Measurements from ENCODE around the gene PARS2. TPM values are rescaled to one million over a fixed set of nuclear protein-coding genes. Genes with fewer than 3 reads are reported as not detected.

Gene PARS2
- polyA plus RNA-seq, 1 donor from 2014 or later, result 1.9 TPM

- Histone ChIP-seq H3F3A (ENCODE audit: insufficient read depth, low read length, poor library complexity, severe bottlenecking) (no peaks in the 10 kb centered on the region), H3K27ac (ENCODE audit: low read length) (no peak overlapping the region), H3K4me2 (ENCODE audit: low read length) (no peak overlapping the region), H3K9me2 (ENCODE audit: insufficient read depth, low read length) (no peaks in the 10 kb centered on the region), H3K9me3 (ENCODE audit: low read length) (no peaks in the 10 kb centered on the region), H4K20me1 (ENCODE audit: insufficient read depth) (no peaks in the 10 kb centered on the region), H3K4me3 (ENCODE audit: low read length) (no peak overlapping the region), H3K36me3 (ENCODE audit: insufficient read depth, low read length) (no peaks in the 10 kb centered on the region), H3K27me3 (ENCODE audit: insufficient read depth, low read depth, low read length) (no peaks in the 10 kb centered on the region), H3K9ac (ENCODE audit: low read length) (no peak overlapping the region), H3K79me2 (replicated peaks; ENCODE audit: insufficient read depth, low read length) (no peaks in the 10 kb centered on the region), H2AFZ (ENCODE audit: low read depth, low read length) (no peak overlapping the region)
- TF ChIP-seq EP300 (conservative IDR thresholded peaks at IDR 0.05; ENCODE audit: poor library complexity, severe bottlenecking) (no peak), REST (IDR thresholded peaks at IDR 0.05; ENCODE audit: borderline replicate concordance) (no peak), CTCF (IDR thresholded peaks at IDR 0.05; ENCODE audit: poor library complexity, severe bottlenecking) (peak; percentile 98), RAD21 (conservative IDR thresholded peaks at IDR 0.05) (peak; percentile 99), MXI1 (conservative IDR thresholded peaks at IDR 0.05; ENCODE audit: poor library complexity, severe bottlenecking) (peak; percentile 19), SMC3 (conservative IDR thresholded peaks at IDR 0.05; ENCODE audit: poor library complexity) (peak; percentile 99)
Measured at GRCh38 chr1:54810153-54810942, 46.0 kb upstream of the PARS2 start.

GRCh38 chr1:54809496-54810074 lies 45.3 kb upstream of the PARS2 start:
- Histone ChIP-seq H3K9ac (ENCODE audit: low read length) (no peak overlapping the region), H3K4me2 (ENCODE audit: low read length) (no peak overlapping the region), H3K36me3 (ENCODE audit: insufficient read depth, low read length) (no peaks in the 10 kb centered on the region), H3K9me2 (ENCODE audit: insufficient read depth, low read length) (no peaks in the 10 kb centered on the region), H3K27me3 (ENCODE audit: insufficient read depth, low read depth, low read length) (no peaks in the 10 kb centered on the region), H3K4me3 (ENCODE audit: low read length) (no peak overlapping the region), H3F3A (ENCODE audit: insufficient read depth, low read length, poor library complexity, severe bottlenecking) (no peaks in the 10 kb centered on the region), H3K79me2 (replicated peaks; ENCODE audit: insufficient read depth, low read length) (no peaks in the 10 kb centered on the region), H3K27ac (ENCODE audit: low read length) (no peak overlapping the region), H4K20me1 (ENCODE audit: insufficient read depth) (no peaks in the 10 kb centered on the region), H3K9me3 (ENCODE audit: low read length) (no peaks in the 10 kb centered on the region), H2AFZ (ENCODE audit: low read depth, low read length) (no peak overlapping the region)
- TF ChIP-seq EZH2 (IDR thresholded peaks at IDR 0.05; ENCODE audit: borderline replicate concordance, insufficient read depth, low read length, poor library complexity, severe bottlenecking) (no peak), CTCF (IDR thresholded peaks at IDR 0.05; ENCODE audit: poor library complexity, severe bottlenecking) (no peak), POLR2AphosphoS5 (IDR thresholded peaks at IDR 0.05) (no peak), REST (IDR thresholded peaks at IDR 0.05; ENCODE audit: borderline replicate concordance) (no peak), EP300 (conservative IDR thresholded peaks at IDR 0.05; ENCODE audit: poor library complexity, severe bottlenecking) (no peak), MXI1 (conservative IDR thresholded peaks at IDR 0.05; ENCODE audit: poor library complexity, severe bottlenecking) (no peak), TAF1 (IDR thresholded peaks at IDR 0.05; ENCODE audit: low read depth) (no peak), SMC3 (conservative IDR thresholded peaks at IDR 0.05; ENCODE audit: poor library complexity) (no peak), RAD21 (conservative IDR thresholded peaks at IDR 0.05) (no peak)
